ENCODE measurements around the gene RASEF. TPM values are rescaled to one million over a fixed set of nuclear protein-coding genes. Genes with fewer than 3 reads are reported as not detected.

RASEF gene
- total and polyA plus RNA-seq, 2 of the 4 experiments (the other 2 are of a cell fraction) = under 0.01 to 0.05 TPM

- Histone ChIP-seq H4K20me1 (ENCODE audit: insufficient read depth, low read length) (no peaks in the 10 kb centered on the region), H3K4me3 (ENCODE audit: insufficient read depth, low read depth, low read length) (no peak overlapping the region), H4K8ac (ENCODE audit: low read depth in 2 of 2, low read length in 2 of 2) (no peak overlapping the region), H3K79me1 (ENCODE audit: low read depth in 1 of 2, low read length in 2 of 2) (no peaks in the 10 kb centered on the region), H3K9me3 (ENCODE audit: control insufficient read depth, insufficient read depth, low read length) (no peaks in the 10 kb centered on the region), H3K9ac (ENCODE audit: low read depth, low read length) (no peak overlapping the region), H3K36me3 (ENCODE audit: control insufficient read depth, insufficient read depth, low read length) (no peaks in the 10 kb centered on the region), H3K4me1 (ENCODE audit: control insufficient read depth, insufficient read depth, low read length) (no peaks in the 10 kb centered on the region), H2BK15ac (ENCODE audit: low read depth, low read length) (no peak overlapping the region), H3K56ac (ENCODE audit: extremely low read depth, insufficient read depth, low read length) (no peak overlapping the region; the same call in 1 of the 2 replicates), H3K27ac (ENCODE audit: insufficient read depth, low read length) (no peak overlapping the region), H2AK9ac (replicated peaks; ENCODE audit: low read depth, low read length, poor library complexity) (no peak overlapping the region), H2BK120ac (ENCODE audit: low read depth, low read length) (no peak overlapping the region), H4K91ac (ENCODE audit: insufficient read depth, low read depth, low read length) (no peak overlapping the region), H3K27me3 (ENCODE audit: control insufficient read depth, insufficient read depth, low read length) (no peaks in the 10 kb centered on the region), H3K4ac (ENCODE audit: low read depth, low read length) (no peak overlapping the region), H2BK5ac (ENCODE audit: low read depth, low read length, poor library complexity, severe bottlenecking) (no peak overlapping the region), H3K4me2 (ENCODE audit: low read depth, low read length) (no peak overlapping the region), H3K18ac (ENCODE audit: low read depth, low read length) (no peak overlapping the region), H2AK5ac (ENCODE audit: low read depth, low read length) (no peak overlapping the region), H4K5ac (ENCODE audit: low read depth, low read length) (no peak overlapping the region), H2AFZ (replicated peaks; ENCODE audit: low read length, poor library complexity) (no peak overlapping the region), H3K23ac (ENCODE audit: low read depth, low read length) (no peak overlapping the region), H2BK20ac (ENCODE audit: low read depth, low read length) (no peak overlapping the region), H3K14ac (replicated peaks; ENCODE audit: low read depth, low read length) (no peak overlapping the region), H3K9me1 (ENCODE audit: insufficient read depth, low read length) (no peaks in the 10 kb centered on the region)
- TF ChIP-seq RCOR1 (IDR thresholded peaks at IDR 0.05; ENCODE audit: insufficient replicate concordance, low read length) (no peak), RFX5 (IDR thresholded peaks at IDR 0.05; ENCODE audit: low read depth, low read length) (no peak), USF2 (IDR thresholded peaks at IDR 0.05; ENCODE audit: low read depth, low read length) (no peak), POLR2A (IDR thresholded peaks at IDR 0.05; ENCODE audit: low read depth, low read length) (no peak), MAFK (IDR thresholded peaks at IDR 0.05; ENCODE audit: low read depth, low read length) (no peak), MAZ (IDR thresholded peaks at IDR 0.05; ENCODE audit: borderline replicate concordance, low read depth, low read length) (no peak), ELK1 (IDR thresholded peaks at IDR 0.05; ENCODE audit: borderline replicate concordance, low read depth, low read length) (no peak), MXI1 (IDR thresholded peaks at IDR 0.05; ENCODE audit: borderline replicate concordance, low read depth, low read length) (no peak), SMC3 (IDR thresholded peaks at IDR 0.05; ENCODE audit: low read depth, low read length) (no peak), NFE2L2 (IDR thresholded peaks at IDR 0.05; ENCODE audit: low read depth, low read length) (no peak), CHD1 (IDR thresholded peaks at IDR 0.05; ENCODE audit: low read depth, low read length) (no peak), BHLHE40 (IDR thresholded peaks at IDR 0.05; ENCODE audit: low read depth, low read length) (no peak), FOS (IDR thresholded peaks at IDR 0.05; ENCODE audit: low read depth, low read length) (no peak)
- TF ChIP-seq, protein P1, sequence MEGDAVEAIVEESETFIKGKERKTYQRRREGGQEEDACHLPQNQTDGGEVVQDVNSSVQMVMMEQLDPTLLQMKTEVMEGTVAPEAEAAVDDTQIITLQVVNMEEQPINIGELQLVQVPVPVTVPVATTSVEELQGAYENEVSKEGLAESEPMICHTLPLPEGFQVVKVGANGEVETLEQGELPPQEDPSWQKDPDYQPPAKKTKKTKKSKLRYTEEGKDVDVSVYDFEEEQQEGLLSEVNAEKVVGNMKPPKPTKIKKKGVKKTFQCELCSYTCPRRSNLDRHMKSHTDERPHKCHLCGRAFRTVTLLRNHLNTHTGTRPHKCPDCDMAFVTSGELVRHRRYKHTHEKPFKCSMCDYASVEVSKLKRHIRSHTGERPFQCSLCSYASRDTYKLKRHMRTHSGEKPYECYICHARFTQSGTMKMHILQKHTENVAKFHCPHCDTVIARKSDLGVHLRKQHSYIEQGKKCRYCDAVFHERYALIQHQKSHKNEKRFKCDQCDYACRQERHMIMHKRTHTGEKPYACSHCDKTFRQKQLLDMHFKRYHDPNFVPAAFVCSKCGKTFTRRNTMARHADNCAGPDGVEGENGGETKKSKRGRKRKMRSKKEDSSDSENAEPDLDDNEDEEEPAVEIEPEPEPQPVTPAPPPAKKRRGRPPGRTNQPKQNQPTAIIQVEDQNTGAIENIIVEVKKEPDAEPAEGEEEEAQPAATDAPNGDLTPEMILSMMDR (conservative IDR thresholded peaks at IDR 0.05; ENCODE audit: low read depth, low read length) = no peak
- in situ Hi-C loops (cut with MboI; ENCODE audit: low sequenced_read_pairs) = no loop called here
- DNase-seq (no peak), ATAC-seq (ENCODE audit: low read depth) (no peak)
- CTCF ChIA-PET = no interaction called here
- intact Hi-C loops (cut with micrococcal nuclease) = no loop called here
- BruUV-seq (replicated peaks) = no TSS peak
- dilution Hi-C loops (cut with HindIII; ENCODE audit: low sequenced_read_pairs, unreplicated experiment) = no loop called here
- POLR2A ChIA-PET (ENCODE audit: unreplicated experiment) = no interaction called here
Observed at GRCh38 chr9:82930116-82930515, 132.8 kb downstream of the RASEF start.
